Sigmoid colon (tissue), 7 donors: ENCODE measurements around the gene MORN1. TPM values are rescaled to one million over a fixed set of nuclear protein-coding genes. Genes with fewer than 3 reads are reported as not detected.

ENCODE experiments used
- DNase-seq: peaks from one replicate; pipeline ENCODE4 v3.0.0-alpha.2; 2019
- H3K27ac ChIP-seq, 4 donors: fragments of 200-600 bp; sonication (generic); one replicate each; pipeline ENCODE4 v1.5.1; 2016 to 2019; ENCODE audit warnings: mild to moderate bottlenecking in 1 of 4
- H3K27me3 ChIP-seq, 3 donors: fragments of 200-600 bp; sonication (generic); one replicate each; pipeline ENCODE4 v1.5.1; 2019; ENCODE audit warnings: mild to moderate bottlenecking in 1 of 3
- H3K36me3 ChIP-seq, 4 donors: fragments of 200-600 bp; sonication (generic); one replicate each; pipeline ENCODE4 v1.5.1; 2016 to 2019
- H3K4me1 ChIP-seq, 4 donors: fragments of 200-600 bp; sonication (generic); one replicate each; pipeline ENCODE4 v1.5.1; 2017 to 2019
- H3K4me3 ChIP-seq, 4 donors: fragments of 200-600 bp; sonication (generic); one replicate each; pipeline ENCODE4 v1.5.1; 2017 to 2019; ENCODE audit warnings: mild to moderate bottlenecking in 2 of 4, moderate library complexity in 1 of 4
- H3K9me3 ChIP-seq, 4 donors: fragments of 200-600 bp in 3 of 4; sonication (generic) in 3 of 4; one replicate each; pipeline versions ENCODE4 v1.5.1 to v1.6.1; 2013 to 2019
- EP300 ChIP-seq, 4 donors: sonication (generic); formaldehyde crosslinking; IDR thresholded peaks; one replicate each; pipeline ENCODE4 v1.6.1; 2017; ENCODE audit warnings: antibody characterized with exemption in 4 of 4
- POLR2A ChIP-seq, 2 donors: fragments of 450-650 bp; IDR thresholded peaks; one replicate each; pipeline ENCODE4 v1.6.1; 2016; ENCODE audit warnings: antibody characterized with exemption in 2 of 2, mild to moderate bottlenecking in 2 of 2, moderate library complexity in 2 of 2
- POLR2AphosphoS5 ChIP-seq, 4 donors: sonication (generic); formaldehyde crosslinking; IDR thresholded peaks; one replicate each; pipeline ENCODE4 v1.6.1; 2017; ENCODE audit warnings: antibody characterized with exemption in 4 of 4
- WGBS, 2 donors: extraction: QIAGEN DNeasy Blood & Tissue Kit; methylation state at CpG; one replicate each; pipeline ENCODE4 v1.1.7; 2013; 5-methylcytosine and 5-hydroxymethylcytosine counted together
- intact Hi-C: fragments of 100-400 bp; cut with DNase I; formaldehyde crosslinking; loops from one replicate; pipeline ENCODE4 v1.15.1; 2023
- polyA plus RNA-seq, 3 donors: library from polyadenylated mRNA; stranded (reverse); fragments of 200-250 nt; gene quantifications; one replicate each; pipeline ENCODE4 v1.2.3, GENCODE V29; 2013
- total RNA-seq, 4 donors: library from RNA; depleted of rRNA; stranded (reverse); fragments of >200 nt; gene quantifications; one replicate each; pipeline ENCODE4 v1.1.0, GENCODE V29; 2016
- TF ChIP-seq, protein P1 (sequence below), 4 experiments: fragments of 450-650 bp in 3 of 4; fragments of 200-600 bp in 1 of 4; IDR thresholded peaks; one replicate each; pipeline ENCODE4 v1.5.1; 2016 to 2019; ENCODE audit warnings: antibody characterized with exemption in 4 of 4, mild to moderate bottlenecking in 3 of 4, moderate library complexity in 2 of 4
- donor health status: healthy with polysubstance abuse.
- donor health status: Bipolar disorder and iron deficiency.
- donor health status: healthy.

The MORN1 gene
- total and polyA plus RNA-seq, 7 donors, result 2.4 to 9.1 (median 6.4) TPM

DNA sequence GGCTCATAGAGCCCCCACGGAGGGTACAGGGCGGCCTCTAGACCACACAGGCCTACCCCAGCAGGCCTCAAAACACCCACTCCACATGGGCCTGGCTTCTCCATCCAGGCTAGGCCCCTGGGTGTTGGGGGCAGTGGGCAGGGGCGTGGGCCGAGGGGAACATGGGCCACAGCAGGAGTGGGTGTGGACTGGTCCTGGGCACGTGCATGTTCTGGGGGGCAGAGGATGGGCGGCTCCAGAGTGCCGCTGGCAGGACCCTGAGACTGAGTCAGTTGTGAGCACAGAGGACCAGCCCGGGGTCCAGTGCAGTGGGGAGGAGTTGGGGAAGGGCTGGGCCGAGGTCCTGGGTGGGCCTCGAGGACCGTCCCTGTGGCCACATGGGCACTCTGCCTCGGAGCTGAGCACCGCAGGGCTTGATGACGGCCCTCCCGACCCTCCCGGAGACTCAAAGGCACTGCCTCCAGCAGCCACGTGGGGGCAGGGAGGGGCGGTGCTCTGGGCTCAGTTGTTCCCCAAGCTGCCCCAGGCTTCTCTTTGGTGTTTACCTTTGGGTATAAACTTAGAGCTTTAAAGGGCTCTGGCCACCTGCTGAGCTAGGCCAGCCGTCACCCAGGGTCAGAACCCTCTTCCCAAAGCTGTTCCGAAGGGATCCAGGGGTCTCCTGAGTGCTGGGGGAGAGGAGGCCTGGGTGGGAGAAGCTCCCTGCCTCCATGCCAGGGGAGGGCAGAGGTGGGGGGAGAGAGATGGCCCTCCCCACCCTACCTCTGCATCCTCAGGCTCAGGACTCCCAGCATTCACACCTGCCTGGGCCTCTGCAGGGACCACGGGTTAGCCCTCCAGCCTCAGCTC is 79.9 kb downstream of the MORN1 start:
- DNase-seq, result peak; percentile 91
- Histone ChIP-seq H3K9me3 (no peaks in the 10 kb centered on the region), H3K36me3 (peaks cover 6 to 30% (median 20%) of the 10 kb centered on the region in 4 donors), H3K4me3 (no peak overlapping the region), H3K27ac (peak overlapping the region; percentile 91 to 96 (median 93)), H3K4me1 (peaks cover 0 to 67% (median 63%) of the 10 kb centered on the region in 4 donors), H3K27me3 (no peaks in the 10 kb centered on the region)
- peak in 2 of 4 donors; percentile 24 to 34 for TF ChIP-seq POLR2AphosphoS5 (IDR thresholded peaks at IDR 0.05)
- no peak for TF ChIP-seq POLR2A (IDR thresholded peaks at IDR 0.05)
- TF ChIP-seq EP300 (IDR thresholded peaks at IDR 0.05), result no peak
- TF ChIP-seq, protein P1, sequence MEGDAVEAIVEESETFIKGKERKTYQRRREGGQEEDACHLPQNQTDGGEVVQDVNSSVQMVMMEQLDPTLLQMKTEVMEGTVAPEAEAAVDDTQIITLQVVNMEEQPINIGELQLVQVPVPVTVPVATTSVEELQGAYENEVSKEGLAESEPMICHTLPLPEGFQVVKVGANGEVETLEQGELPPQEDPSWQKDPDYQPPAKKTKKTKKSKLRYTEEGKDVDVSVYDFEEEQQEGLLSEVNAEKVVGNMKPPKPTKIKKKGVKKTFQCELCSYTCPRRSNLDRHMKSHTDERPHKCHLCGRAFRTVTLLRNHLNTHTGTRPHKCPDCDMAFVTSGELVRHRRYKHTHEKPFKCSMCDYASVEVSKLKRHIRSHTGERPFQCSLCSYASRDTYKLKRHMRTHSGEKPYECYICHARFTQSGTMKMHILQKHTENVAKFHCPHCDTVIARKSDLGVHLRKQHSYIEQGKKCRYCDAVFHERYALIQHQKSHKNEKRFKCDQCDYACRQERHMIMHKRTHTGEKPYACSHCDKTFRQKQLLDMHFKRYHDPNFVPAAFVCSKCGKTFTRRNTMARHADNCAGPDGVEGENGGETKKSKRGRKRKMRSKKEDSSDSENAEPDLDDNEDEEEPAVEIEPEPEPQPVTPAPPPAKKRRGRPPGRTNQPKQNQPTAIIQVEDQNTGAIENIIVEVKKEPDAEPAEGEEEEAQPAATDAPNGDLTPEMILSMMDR (IDR thresholded peaks at IDR 0.05), result peak in 3 of 4 experiments; percentile 28 to 59 (median 34)
- 25 to 36% methylated on average over 21 of the region's 21 CpGs for WGBS, 2 donors
- intact Hi-C loops, result loop anchor here (5.0 kb wide), 2 partner anchors 34 to 71 kb away; no protein-coding TSS in a partner anchor

DNA sequence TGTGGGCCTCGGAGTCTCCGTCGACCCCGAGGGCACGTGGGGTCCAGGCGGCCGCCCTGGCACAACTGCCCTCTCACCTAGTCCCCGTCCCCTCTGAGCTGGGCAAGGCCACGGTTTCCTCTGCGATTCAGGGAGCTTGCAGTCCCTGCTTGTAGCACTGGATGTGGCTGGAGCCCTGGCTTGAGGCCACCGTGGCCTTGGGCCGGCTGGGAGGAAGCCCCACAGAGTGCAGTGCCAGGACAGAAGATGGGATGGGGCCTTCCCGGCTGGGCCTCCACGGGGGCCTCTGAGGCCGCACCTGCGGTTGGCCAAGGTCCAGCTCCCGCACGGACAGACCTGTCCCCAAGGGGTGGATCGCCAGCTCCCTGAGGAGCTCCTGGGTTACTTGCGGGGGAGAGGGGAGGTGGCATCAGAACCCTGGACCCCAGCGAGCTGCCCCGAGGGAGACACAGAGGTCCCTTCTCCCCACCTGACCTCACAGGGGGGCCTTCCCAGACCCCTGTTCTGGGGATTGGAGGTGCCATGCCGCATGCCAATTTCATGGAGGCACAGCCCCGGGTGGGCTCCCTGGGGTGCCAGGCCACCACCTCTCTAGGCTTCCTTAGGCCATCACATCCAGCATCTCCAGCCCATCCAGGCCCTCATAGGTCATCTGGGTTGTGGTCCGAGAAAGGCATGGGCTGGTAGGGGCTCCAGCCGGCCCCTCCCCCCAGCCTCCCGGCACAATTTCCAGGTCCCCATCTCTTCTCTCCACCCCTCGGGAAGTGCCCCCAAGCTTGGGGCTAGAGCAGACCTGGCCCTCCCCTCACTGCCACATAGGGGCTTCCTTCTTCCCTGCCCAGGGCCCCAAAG is 80.8 kb downstream of the MORN1 start:
- 74 to 81% methylated on average over 28 of the region's 28 CpGs for WGBS, 2 donors
- intact Hi-C loops, result loop anchor here (5.0 kb wide), 2 partner anchors 33 to 72 kb away; no protein-coding TSS in a partner anchor
- no peaks in the 10 kb centered on the region for H3K9me3 ChIP-seq
- H3K27me3 ChIP-seq, result no peaks in the 10 kb centered on the region
- DNase-seq, result peak; percentile 83
- peak overlapping the region; percentile 91 to 96 (median 93) for H3K27ac ChIP-seq
- peaks cover 0 to 67% (median 60%) of the 10 kb centered on the region in 4 donors for H3K4me1 ChIP-seq
- H3K36me3 ChIP-seq, result peaks cover 10 to 38% (median 23%) of the 10 kb centered on the region in 4 donors
- TF ChIP-seq POLR2AphosphoS5 (IDR thresholded peaks at IDR 0.05) (no peak), POLR2A (IDR thresholded peaks at IDR 0.05) (no peak), EP300 (IDR thresholded peaks at IDR 0.05) (no peak)
- TF ChIP-seq, protein P1 (IDR thresholded peaks at IDR 0.05), result no peak
- no peak overlapping the region for H3K4me3 ChIP-seq

DNA sequence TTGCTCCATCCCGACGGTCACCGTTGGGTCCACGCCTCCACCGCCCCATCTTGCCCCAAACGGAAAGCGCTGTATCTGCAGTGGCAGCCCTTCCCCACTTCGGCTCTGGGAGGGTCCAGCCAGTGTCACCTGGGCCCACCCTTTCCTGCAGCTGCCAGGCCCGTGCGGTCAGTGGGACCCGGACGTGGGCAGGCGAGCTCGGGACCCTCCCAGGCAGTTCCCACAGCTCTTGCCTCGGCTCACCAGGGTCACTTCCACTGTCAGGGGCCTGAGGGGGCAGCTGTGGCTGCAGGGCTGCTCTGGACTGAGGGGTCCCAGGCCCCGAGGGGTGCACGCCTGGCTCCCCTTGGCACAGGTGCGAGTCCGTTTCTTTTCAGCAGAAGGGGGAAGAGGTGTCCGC is 82.5 kb downstream of the MORN1 start:
- H3K27me3 ChIP-seq, result no peaks in the 10 kb centered on the region
- 95% methylated on average over 20 of the region's 20 CpGs for WGBS, 2 donors
- no peak overlapping the region for H3K4me3 ChIP-seq
- peaks cover 0 to 68% (median 61%) of the 10 kb centered on the region in 4 donors for H3K4me1 ChIP-seq
- DNase-seq, result no peak
- no peak overlapping the region for H3K27ac ChIP-seq
- no peaks in the 10 kb centered on the region for H3K9me3 ChIP-seq
- intact Hi-C loops, result no loop called here
- peaks cover 10 to 48% (median 32%) of the 10 kb centered on the region in 4 donors for H3K36me3 ChIP-seq
- TF ChIP-seq POLR2A (IDR thresholded peaks at IDR 0.05) (no peak), EP300 (IDR thresholded peaks at IDR 0.05) (no peak), POLR2AphosphoS5 (IDR thresholded peaks at IDR 0.05) (no peak)
- TF ChIP-seq, protein P1 (IDR thresholded peaks at IDR 0.05), result no peak

DNA sequence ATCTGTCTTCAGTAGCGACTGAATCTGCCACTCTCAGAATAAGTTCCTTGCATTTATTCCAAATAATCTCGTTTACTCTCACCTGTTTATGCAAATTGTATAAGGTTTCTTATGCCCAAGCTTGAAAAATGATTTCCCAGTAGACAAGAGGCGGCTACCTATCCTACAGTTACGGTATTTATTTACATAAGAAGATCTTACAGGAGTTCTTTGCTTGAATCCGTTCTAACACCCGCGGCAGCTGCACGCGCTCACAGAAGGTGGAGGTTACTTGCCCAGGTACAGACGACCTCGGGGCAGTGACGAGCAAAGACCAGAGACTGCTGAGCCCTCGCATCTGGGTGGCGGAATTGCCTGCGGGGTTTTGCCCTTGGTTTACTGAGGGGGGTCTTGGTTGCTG is 83.4 kb downstream of the MORN1 start:
- H3K27me3 ChIP-seq, result no peaks in the 10 kb centered on the region
- no peak overlapping the region for H3K4me3 ChIP-seq
- no peaks in the 10 kb centered on the region for H3K9me3 ChIP-seq
- 91 to 93% methylated on average over 15 of the region's 15 CpGs for WGBS, 2 donors
- H3K36me3 ChIP-seq, result peaks cover 10 to 57% (median 39%) of the 10 kb centered on the region in 4 donors
- TF ChIP-seq EP300 (IDR thresholded peaks at IDR 0.05) (no peak), POLR2A (IDR thresholded peaks at IDR 0.05) (no peak), POLR2AphosphoS5 (IDR thresholded peaks at IDR 0.05) (no peak)
- TF ChIP-seq, protein P1 (IDR thresholded peaks at IDR 0.05), result no peak
- peaks cover 0 to 67% (median 58%) of the 10 kb centered on the region in 4 donors for H3K4me1 ChIP-seq
- H3K27ac ChIP-seq, result no peak overlapping the region
- no peak for DNase-seq
- intact Hi-C loops, result no loop called here
